Choroid plexus epithelial cell (primary cell): ENCODE results near the gene RADIL.
A peak's percentile ranks its signal among the peaks of the same experiment; 100 is the strongest.
"Not testable (repeated sequence)": the region's sequence is repeated elsewhere in the genome, so short reads cannot be mapped to it uniquely, and the experiment has no call there.

Experiments
- DNase-seq: peaks from one replicate; pipeline ENCODE4 v3.0.0-alpha.2; 2010; ENCODE audit warnings: low read depth
- H3K4me3 ChIP-seq: 2 replicates; pipeline ENCODE4 v1.5.1; 2011; ENCODE audit warnings: low read depth, mild to moderate bottlenecking, control low read depth, low read length, moderate library complexity
- TF ChIP-seq, protein P1 (sequence below): conservative IDR thresholded peaks from 2 replicates; pipeline ENCODE4 v1.5.1; 2011; ENCODE audit warnings: low read depth, mild to moderate bottlenecking, control low read depth, inconsistent platforms, low read length, moderate library complexity

Gene RADIL

DNA sequence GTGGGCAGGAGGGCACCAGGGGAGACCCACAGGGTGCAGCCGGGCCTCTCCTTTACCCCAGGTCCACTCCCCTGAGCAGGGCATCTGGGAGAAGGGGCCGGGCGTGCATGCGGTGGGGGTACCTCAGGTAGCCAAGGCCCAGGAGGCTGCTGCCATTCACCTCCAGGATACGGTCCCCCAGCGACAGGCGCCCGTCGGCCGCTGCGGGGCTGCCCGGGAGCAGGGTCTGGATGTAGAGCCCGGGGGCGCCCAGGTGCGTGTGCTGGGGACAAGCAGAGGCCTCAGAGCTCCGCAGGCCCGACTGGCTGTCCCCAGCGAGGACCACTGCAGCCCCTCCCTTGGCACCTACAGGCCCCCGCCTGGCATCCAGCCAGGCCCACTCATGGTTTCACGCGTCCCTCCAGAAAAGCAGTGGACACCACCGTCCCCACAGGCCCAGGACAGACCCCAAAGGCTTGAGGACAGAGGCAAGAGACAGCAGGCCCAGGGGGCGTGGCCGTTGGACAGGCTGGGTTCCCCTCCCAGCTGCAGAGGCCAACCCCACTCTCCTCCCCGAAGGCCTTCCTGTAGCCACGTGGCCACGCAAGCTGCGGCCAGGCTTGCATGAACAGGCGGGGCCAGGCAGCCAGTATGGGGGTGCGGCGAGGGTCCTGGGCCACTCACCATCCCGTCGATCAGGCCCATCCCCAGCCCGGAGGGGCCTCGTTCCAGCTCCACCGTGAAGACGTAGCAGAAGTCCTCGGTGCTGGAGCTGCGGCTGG, 83.8 kb downstream of the RADIL start:
- TF ChIP-seq, protein P1, sequence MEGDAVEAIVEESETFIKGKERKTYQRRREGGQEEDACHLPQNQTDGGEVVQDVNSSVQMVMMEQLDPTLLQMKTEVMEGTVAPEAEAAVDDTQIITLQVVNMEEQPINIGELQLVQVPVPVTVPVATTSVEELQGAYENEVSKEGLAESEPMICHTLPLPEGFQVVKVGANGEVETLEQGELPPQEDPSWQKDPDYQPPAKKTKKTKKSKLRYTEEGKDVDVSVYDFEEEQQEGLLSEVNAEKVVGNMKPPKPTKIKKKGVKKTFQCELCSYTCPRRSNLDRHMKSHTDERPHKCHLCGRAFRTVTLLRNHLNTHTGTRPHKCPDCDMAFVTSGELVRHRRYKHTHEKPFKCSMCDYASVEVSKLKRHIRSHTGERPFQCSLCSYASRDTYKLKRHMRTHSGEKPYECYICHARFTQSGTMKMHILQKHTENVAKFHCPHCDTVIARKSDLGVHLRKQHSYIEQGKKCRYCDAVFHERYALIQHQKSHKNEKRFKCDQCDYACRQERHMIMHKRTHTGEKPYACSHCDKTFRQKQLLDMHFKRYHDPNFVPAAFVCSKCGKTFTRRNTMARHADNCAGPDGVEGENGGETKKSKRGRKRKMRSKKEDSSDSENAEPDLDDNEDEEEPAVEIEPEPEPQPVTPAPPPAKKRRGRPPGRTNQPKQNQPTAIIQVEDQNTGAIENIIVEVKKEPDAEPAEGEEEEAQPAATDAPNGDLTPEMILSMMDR, result no peak
- H3K4me3 ChIP-seq, result no peak overlapping the region
- DNase-seq, result no peak

DNA sequence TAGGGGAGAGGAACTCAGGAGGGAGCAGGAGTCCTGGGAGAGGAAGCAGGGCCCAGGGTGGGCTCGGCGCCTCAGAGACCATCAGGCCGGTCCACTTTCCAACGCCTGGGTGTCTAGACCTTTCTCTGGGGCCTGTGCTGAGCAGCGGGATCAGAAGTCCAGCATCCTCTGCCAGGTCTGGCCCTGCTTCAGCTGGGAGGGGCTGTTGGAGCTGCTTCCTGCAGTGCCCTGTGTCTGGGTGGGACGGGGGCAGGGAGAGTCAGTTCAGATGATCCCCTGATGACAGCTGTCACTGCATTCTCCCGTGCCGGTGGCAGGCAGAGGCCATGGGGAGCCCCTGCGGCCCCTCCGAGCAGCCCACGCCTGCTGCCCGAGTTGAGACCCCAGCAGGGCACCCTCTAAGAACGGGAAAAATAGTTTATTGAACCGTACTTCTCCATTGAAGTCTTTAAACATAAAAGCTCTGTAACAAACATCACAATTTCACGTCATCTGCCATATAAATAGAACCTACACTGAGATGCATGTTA, 84.7 kb downstream of the RADIL start:
- no peak overlapping the region for H3K4me3 ChIP-seq
- TF ChIP-seq, protein P1, result no peak
- no peak for DNase-seq

DNA sequence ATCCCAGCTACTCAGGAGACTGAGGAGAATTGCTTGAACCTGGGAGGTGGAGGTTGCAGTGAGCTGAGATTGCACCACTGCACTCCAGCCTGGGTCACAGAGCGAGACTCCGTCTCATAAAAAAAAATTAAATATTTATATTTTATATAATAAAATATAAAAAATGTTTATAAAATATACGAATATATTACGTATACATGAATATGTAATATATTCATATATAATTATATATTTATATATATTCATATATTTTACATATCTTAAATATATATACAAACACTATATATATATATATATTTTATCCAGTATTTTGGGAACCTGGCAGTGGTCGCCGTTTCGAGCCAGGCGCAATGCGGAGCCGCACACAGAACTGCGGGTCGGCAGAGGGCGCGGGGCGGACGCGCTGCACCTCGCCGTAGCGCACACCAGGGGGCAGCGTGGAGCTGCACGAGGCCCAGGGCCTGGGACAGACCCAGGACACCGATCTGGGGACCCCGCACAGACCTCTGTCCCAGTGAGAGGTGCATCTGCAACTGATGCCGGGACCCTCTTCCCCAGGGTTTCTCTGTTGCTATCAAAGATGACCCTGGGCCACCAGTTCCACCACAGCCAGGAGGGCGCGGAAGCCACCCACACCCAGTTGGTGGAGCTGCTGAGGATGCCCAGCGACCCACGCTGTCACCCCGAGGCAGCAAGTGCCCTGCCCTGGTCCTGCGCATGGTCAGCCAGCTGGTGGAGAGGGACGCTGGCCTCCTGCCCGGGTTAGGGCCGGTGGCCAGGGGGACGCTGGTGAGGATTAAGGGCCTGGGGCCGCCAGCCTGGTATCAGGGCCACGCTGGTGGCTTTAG, 85.4 kb downstream of the RADIL start:
- DNase-seq, result peak; percentile 33
- H3K4me3 ChIP-seq, result no peak overlapping the region
- TF ChIP-seq, protein P1, result peak; percentile 78

DNA sequence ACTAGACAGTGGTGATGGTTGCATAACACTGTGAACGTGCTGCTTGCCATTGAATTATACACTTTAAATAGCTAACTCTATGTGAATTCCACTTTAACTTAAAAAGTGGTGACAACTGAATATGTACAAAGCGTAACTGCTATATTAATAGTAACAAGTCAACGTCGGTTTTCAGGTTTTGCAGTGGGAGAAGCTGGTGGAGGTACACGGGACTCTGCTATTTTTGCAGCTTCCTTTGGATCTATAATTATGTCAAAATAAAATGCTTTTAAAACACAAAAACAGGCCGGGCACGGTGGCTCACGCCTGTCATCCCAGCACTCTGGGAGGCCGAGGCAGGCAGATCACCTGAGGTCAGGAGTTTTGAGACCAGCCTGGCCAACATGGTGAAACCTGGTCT, 87.1 kb downstream of the RADIL start:
- no peak overlapping the region for H3K4me3 ChIP-seq
- no peak for DNase-seq
- TF ChIP-seq, protein P1, result no peak

DNA sequence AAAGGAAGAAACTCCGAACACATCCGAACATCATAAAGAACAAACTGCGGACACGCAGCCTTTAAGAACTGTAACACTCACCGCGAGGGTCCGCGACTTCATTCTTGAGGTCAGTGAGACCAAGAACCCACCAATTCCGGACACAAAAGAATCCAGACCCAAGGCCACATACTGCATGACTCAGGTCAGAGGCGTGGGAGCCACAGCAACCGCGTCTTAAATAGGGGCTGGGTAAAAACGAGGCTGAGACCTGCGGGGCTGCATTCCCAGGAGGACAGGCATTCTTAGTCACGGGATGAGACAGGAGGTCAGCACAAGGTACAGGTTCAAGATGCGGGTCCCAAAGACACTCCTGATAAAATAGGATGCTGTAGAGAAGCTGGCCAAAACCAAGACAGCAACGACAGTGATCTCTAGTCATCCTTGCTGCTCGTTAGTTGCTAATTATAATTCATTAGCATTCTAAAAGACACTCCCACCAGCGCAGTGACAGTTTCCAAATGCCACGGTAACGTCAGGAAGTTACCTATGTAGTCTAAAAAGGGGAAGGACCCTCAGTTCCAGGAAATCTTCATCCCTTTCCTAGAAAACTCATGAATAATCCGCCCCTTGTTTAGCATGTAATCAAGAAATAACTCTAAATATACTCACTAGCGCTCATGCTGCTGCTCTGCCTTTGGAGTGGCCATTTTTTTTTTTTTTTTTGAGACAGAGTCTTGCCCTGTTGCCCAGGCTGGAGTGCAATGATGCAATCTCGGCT, 88.7 kb downstream of the RADIL start:
- TF ChIP-seq, protein P1, result no peak
- no peak for DNase-seq
- no peak overlapping the region for H3K4me3 ChIP-seq

DNA sequence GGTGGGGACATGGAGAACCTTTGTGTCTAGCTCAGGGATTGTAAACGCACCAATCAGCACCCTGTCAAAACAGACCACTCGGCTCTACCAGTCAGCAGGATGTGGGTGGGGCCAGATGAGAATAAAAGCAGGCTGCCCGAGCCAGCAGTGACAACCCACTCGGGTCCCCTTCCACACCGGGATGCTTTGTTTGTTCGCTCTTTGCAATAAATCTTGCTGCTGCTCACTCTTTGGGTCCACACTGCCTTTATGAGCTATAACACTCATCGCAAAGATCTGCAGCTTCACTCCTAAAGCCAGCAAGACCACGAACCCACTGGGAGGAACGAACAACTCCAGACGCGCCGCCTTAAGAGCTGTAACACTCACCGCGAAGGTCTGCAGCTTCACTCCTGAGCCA, 89.3 kb downstream of the RADIL start:
- DNase-seq, H3K4me3 ChIP-seq: not testable (repeated sequence)

DNA sequence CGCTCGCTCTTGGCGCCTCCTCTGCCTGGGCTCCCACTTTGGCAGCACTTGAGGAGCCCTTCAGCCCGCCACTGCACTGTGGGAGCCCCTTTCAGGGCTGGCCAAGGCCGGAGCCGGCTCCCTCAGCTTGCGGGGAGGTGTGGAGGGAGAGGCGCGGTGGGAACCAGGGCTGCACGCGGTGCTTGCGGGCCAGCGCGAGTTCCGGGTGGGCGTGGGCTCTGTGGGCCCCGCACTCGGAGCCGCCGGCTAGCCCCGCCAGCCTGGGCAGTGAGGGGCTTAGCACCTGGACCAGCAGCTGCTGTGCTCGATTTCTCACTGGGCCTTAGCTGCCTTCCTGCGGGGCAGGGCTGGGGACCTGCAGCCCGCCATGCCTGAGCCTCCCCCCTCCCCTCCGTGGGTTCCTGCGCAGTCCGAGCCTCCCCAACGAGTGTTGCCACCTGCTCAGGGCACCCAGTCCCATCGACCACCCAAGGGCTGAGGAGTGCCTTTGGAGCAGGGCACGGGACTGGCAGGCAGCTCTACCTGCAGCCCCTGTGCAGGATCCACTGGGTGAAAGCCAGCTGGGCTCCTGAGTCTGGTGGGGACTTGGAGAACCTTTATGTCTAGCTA, 90.0 kb downstream of the RADIL start:
- DNase-seq, H3K4me3 ChIP-seq: not testable (repeated sequence)
